Activated effector memory CD4-positive, alpha-beta T cell treated with anti-CD3 and anti-CD28 coated beads, Interleukin-2, amount 50 U/mL, for 16 hours (primary cell): Measurements from ENCODE around the gene RAB5IF.
"Not testable (repeated sequence)": the region's sequence is repeated elsewhere in the genome, so short reads cannot be mapped to it uniquely, and the experiment has no call there.

Experiments
- DNase-seq: peaks from one replicate; pipeline ENCODE4 v3.0.0-alpha.2; 2020

RAB5IF gene

DNA sequence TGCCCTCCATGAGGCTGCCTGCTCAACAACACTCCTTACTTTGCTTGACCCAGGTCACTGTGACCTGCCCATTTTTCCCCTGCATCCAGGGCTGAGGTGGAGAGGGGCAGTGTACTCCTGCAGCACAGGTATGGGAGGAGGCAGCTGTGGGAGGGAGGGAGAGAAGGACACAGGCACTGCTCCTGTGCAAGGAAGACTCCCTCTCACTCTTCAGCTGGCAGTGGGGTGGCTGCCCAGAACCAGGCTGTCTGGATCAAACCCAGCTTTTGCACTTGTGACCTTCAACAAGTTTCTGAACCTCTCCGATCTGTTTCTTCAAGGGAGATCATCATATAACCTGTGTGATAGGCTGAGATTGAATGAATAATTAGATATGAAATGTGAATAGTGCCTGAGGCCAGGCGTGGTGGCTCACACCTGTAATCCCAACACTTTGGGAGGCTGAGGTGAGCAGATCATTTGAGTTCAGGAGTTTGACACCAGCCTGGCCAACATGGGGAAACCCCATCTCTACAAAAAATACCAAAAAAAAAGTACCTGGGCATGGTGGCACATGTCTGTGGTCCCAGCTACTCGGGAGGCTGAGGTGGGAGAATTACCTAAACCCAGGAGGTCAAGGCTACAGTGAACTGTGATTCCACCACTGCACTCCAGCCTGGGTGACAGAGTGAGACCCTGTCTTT is 18.1 kb upstream of the RAB5IF start:
- DNase-seq = no peak

DNA sequence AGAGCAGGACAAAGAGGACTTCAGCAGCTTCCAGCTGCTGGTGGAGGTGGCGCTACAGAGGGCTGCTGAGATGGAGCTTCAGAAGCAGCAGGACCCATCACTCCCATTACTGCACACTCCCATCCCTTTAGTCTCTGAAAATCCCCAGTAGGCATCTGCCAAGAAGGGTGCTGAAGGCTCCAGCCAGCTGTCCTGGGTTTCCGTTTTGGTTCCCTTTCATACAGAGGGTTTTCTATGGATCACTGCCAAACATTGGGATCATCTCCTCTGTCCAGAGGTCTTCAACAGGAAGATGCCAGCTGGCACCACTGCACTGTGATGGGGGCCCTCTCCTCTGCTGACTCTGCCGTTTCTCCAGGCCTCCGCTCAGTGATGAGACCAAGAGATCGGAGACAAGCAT is 14.3 kb upstream of the RAB5IF start:
- DNase-seq = no peak

DNA sequence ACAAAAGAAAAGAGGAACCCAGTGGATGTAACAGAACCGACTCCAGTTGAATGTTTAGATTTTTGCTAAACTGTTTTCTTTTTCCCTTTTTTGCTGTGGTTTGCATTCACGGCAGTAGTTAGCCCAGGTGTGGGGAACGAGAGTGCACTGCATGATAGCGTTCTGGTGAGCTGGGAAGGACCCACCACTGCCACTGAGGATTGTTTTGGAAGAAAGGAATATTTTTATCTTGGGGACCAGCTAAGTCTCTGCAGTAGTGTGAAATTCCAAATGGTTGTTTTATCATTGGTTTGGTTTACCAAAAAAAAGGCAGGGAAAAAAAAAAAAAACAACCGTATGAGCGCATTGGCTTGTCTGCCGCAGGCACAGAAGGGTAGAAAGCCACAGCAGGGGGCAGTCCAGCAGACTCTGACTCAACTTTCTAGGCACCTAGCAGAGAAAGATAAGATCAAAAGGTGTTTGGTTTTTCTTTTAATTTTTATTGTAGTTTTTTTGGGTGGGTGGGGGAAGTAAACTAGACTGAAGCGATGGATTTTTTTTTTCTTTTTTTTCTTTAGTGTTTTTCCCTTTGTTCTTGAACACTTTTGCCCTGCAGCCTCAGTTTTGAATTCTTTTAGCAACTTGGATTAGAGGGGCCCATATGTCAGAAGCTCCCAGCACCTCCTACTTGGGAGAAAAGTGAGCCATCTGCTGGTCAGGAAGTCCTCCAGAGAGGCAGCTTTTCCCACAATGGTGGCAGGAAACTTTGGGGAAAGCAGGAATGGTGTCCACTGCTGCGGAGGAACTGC is 13.5 kb upstream of the RAB5IF start:
- DNase-seq = peak; percentile 88

DNA sequence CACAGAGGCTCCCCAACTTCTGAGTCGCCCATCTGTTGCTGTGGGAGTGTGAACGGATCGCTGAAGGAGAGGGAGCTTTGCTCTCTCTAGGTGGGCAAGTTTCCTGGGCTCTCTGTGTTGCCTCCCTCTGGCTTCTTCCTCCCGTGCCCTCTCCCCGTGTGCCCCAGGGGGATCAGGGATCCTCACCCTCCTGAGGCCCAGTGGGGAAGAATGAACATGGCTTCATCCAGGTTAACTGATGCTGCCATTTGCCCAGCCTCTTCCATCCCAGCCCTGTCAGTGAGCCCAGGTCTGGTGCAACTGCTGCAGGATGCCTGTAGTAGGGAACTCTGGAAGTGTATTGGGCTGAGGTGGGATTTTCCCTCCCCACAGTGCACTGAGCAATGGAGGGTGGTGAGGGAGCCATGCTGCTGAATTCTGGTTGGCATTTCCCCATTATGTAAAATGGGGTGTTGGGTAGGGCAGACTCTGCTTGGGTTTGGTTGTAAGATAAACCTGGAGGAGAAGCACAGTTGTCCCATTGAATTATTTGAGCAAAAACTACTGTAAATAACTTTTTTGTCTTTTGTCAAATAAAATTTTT is 12.1 kb upstream of the RAB5IF start:
- no peak for DNase-seq

DNA sequence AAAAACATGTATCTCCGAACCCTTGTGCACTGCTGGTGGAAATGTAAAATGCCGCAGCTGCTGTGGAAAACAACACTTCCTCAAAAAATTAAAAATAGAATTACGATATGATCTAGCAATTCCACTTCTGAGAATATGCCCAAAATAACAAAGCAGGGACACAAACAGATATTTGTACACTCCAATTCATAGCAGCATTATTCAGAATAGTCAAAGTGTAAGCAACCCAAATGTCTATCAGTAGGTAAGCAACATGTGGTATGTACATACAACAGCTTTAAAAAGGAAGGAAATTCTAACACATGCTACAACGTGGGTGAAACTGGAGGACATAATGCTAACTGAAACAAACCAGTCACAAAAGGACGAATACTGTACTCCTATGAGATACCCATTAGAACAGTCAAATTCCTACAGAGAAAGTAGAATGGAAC is 5.7 kb upstream of the RAB5IF start:
- no peak for DNase-seq

DNA sequence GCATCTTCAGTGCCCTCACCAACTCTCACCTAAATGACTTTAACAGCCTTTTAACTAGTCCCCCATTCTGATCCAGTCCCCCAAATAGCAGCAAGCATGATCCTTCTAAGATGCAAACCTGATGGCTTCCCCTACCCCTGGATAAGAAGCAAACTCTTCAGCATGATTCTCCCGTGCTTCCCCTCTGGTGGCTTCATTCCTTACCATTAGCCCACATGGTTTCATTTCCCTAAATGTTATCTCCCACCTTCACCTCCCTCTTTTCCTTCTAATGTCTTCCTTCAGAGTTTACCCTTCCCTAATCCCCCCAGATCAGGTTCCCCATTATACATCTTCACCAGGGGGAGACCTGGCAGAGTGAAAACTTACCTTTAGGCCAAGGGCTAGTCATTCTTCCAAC is 4.0 kb upstream of the RAB5IF start:
- DNase-seq = no peak

GRCh38 chr20:36604952-36605398 is 604 bp upstream of the RAB5IF start:
- peak; percentile 82 for DNase-seq

GRCh38 chr20:36606158-36607066 is 833 bp downstream of the RAB5IF start:
- no peak for DNase-seq

DNA sequence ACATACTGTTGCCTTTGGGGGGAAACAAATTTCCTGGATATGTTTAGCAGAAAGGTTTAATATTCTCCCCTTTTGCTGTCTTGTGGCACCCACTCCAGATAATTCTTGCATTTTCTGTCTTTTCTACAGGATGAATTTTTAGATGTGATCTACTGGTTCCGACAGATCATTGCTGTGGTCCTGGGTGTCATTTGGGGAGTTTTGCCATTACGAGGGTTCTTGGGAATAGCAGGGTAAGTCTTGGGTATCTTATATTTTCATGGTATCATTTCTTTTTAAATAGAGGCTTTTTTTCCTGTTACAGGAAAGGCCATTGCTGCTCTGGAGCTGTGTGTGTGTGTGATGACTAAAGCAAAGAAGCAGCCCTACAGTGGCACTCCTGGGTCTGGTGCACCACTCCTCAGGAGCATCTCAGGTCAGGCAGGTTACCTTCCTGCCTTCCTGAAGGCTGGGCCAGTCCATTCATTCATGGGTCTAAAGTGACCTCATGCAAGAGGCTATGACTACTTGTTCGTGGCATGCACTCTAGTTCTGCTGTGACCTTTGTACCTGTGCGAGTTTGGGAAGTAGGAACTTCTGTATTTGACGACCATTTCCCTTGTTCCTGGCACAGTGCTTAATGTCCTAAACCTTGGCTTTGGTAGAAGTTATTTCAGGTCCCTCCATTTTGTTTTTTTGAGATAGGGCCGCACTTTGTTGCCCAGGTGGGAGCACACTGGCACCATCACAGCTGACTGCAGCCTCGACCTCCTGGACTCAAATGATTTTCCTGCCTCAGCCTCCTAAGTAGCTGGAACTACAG is 2.2 kb downstream of the RAB5IF start:
- no peak for DNase-seq

GRCh38 chr20:36608388-36608728 is 2.8 kb downstream of the RAB5IF start:
- not testable (repeated sequence) for DNase-seq

DNA sequence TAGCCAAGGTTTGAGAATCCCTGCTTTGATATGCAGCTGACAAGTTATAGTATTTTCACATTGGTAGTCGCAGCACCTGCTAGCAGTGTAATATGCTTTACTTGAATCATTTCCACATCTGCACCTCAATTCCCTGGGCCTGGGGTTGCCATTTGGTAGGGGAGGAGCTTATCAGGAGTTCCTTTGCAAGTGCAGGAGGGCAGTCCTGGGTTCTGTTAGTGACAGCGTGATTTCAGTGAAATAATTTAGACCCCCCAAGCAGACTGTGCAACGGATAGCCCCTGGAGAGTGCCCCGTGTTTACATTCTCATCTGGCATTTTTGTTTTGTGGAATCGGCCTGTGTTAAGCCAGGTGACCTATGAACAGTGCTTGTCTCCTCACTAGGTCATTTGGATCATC is 6.0 kb downstream of the RAB5IF start:
- no peak for DNase-seq

DNA sequence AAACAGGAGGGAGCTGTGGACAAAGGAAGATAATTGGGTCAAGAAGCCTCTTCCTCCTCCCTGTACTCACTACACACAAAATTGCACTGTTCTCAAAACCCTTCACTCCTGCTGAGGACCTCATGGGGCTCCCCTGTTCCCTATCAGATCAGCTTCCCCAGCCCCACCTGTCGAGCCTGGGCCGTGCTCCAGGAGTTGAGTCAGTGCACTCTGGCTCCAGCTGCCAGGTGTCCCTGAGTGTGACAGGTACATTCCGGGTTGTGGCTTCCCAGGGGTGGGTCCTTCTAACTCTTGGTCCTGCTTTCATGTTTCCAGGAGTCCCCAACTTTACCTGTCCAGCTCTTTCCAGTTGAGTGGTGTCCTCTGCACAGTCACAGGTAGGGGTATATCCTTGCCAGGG is 8.4 kb downstream of the RAB5IF start:
- no peak for DNase-seq

- no peak for DNase-seq
Measured at GRCh38 chr20:36614781-36615557, 9.4 kb downstream of the RAB5IF start.

- DNase-seq = no peak
Measured at GRCh38 chr20:36620917-36621316, 15.3 kb downstream of the RAB5IF start.

DNA sequence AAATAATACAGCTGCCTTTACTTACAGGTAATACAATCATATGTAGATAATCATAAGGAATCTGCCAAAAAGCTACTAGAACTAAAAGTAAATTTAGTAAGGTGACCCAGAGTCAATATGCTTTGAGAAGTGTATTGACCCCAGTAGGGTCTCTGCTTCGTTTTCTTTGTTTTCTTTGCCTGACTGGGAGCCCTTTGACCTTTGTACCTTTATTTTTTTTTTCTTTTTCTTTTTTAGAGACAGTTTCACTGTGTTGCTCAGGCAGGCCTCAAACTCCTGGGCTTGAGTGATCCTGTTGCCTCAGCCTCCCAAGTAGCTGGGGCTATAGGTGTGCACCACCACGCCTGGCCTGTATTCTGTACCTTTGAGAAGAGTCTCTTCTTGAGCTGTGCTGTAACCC is 17.9 kb downstream of the RAB5IF start:
- no peak for DNase-seq

- DNase-seq = no peak
Measured at GRCh38 chr20:36624068-36624943, 18.7 kb downstream of the RAB5IF start.

DNA sequence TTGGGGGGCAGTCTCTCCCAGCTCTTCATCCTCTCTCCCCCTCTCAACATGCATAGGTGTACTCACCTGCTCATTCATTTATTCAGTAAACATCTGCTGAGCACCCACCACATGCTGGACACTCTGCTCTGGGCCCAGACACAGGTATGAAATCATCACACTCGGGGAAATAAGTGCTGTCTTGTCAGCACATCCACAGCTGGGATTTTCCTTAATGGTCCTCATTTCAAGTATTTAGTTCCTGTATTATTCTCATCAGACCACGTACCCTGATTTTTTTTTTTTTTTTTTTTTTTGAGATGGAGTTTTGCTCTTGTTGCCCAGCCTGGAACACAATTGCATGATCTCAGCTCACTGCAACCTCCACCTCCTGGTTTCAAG is 19.4 kb downstream of the RAB5IF start:
- no peak for DNase-seq

DNA sequence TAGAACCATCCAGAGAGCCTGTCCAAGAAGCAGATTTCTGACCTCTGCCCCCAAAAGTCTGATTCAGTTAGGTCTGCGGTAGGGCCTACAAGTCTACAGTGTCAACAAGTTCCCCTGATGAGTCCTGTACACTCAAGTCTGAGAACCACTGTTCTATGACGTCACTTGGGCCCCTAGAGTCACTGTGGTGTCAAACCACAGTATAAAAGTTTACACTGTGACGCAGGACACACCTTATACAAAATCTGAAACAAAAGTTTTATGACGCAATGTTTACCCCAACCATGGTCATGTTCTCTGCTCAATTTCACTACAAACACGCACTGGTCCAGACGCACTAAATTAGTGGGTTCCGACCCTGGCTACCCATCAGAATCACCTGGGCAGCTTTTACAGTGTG is 22.5 kb downstream of the RAB5IF start:
- DNase-seq = no peak

DNA sequence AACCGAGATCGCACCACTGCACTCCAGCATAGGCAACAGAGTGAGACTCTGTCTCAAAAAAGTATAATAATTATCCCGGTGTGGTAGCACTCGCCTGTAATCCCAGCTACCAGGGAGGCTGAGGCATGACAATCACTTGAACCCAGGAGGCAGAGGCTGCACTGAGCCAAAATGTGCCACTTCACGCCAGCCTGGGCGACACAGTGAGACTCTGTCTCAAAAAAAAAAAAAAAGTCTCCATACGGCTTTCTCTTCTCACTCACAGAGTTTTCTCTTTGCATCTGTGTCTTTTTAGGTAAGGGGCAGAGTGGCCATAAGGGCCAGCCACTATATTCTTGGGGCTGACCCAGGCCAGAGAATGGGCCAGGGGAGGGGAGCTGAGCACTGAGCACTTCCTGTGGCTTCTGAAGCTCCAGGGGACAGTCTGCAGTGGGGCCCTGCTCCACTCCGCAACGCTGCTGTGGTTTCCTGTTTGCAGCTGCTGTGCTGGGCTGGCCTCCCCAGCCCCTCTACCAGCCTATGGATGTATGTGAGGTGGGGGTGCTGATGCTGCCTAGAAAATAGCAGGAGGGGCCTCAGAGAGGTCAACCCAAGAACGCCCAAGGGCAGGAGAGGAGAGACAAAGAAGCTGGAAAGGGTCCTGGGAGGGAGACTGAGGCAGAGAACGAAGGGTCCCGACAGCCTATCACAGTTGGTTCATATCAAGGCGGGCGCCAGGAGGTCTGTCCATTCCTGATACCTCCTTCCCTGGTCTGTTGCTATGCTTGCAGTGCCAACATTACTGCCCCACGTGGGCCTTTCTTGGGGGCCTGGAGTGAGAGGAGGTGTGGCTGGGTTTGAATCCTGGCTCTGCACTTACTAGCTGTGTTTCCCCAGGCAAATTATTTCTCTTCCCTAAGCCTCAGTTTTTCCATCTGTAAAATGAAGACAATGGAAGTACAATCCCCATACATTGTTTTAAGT is 24.4 kb downstream of the RAB5IF start:
- peak; percentile 79 for DNase-seq
